ENCODE data around the gene STIP1. TPM values are rescaled to one million over a fixed set of nuclear protein-coding genes. Genes with fewer than 3 reads are reported as not detected.

Gene STIP1
- total and polyA plus RNA-seq, 10 of the 15 experiments (the other 5 are each of a cell fraction or from before 2014, with no cell fraction given): 25.2 to 291 (median 191) TPM

DNA sequence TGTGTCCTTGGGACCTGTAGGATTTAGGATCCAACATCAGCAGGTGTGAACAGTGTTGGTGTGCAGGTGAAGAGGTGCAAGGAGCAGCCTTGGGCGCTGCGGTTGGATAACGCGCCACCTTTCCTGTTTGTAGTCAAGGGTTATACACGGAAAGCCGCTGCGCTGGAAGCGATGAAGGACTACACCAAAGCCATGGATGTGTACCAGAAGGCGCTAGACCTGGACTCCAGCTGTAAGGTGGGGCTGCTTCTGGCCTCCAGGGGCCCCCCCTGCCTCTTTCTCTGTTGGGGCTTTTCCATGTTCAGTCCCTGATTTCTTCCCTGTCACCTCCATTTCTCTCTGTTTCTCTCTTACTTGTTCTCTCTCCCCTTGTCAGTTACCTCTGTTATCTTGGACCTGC is 17.0 kb downstream of the STIP1 start:
- SMC1A ChIA-PET (ENCODE audit: uncharacterized antibody, unreplicated experiment): no interaction called here
- no peak for FAIRE-seq
- H3K27me3 ChIP-seq (replicated peaks in 1 of 2; ENCODE audit: control insufficient read depth in 2 of 2, insufficient read depth in 2 of 2, low read length in 1 of 2): no peaks in the 10 kb centered on the region
- peaks cover 31 to 32% of the 10 kb centered on the region in 2 experiments for H3K36me3 ChIP-seq (ENCODE audit: control insufficient read depth in 2 of 2, insufficient read depth in 2 of 2, low read length in 1 of 2)
- CTCF ChIA-PET: interaction anchor here (8.0 to 9.7 kb wide), 2 partner anchors 42 to 100 kb away, joined by 66 to 238 read pairs; partner anchors contain the start of genes CATSPERZ, ESRRA and PPP1R14B
- H3K9ac ChIP-seq (ENCODE audit: control insufficient read depth, insufficient read depth, low read length): no peak overlapping the region
- RAD21 ChIA-PET (ENCODE audit: unreplicated experiment): no interaction called here
- H3K4me2 ChIP-seq (ENCODE audit: control insufficient read depth, insufficient read depth): no peak overlapping the region
- 100% methylated on average over 9 of the region's 9 CpGs for WGBS (ENCODE audit: insufficient coverage, insufficient replicate concordance, low lambda C conversion rate, missing lambda C conversion rate)
- H3K9me3 ChIP-seq (replicated peaks; ENCODE audit: control insufficient read depth, insufficient read depth, low read length): no peaks in the 10 kb centered on the region
- TF ChIP-seq NFYA (IDR thresholded peaks at IDR 0.05; ENCODE audit: borderline replicate concordance, low read depth, low read length) (no peak), BCL3 (IDR thresholded peaks at IDR 0.05; ENCODE audit: borderline replicate concordance, insufficient read depth, low read depth, low read length, poor library complexity, severe bottlenecking) (no peak), HDGF (IDR thresholded peaks at IDR 0.05) (no peak), GATAD2B (conservative IDR thresholded peaks at IDR 0.05; ENCODE audit: low read depth) (no peak), JUNB (IDR thresholded peaks at IDR 0.05) (no peak), NR2F1 (conservative IDR thresholded peaks at IDR 0.05) (no peak), ZNF622 (IDR thresholded peaks at IDR 0.05) (no peak), SMC3 (IDR thresholded peaks at IDR 0.05; ENCODE audit: borderline replicate concordance, low read length) (no peak), SREBF1 (IDR thresholded peaks at IDR 0.05; ENCODE audit: low read length) (no peak), IRF5 (IDR thresholded peaks at IDR 0.05; ENCODE audit: borderline replicate concordance) (no peak), PAX5 (IDR thresholded peaks at IDR 0.05; ENCODE audit: borderline replicate concordance, low read depth, low read length) (no peak), RELA (IDR thresholded peaks at IDR 0.05; ENCODE audit: borderline replicate concordance, partially characterized antibody) (no peak)
- TF ChIP-seq, protein P1, sequence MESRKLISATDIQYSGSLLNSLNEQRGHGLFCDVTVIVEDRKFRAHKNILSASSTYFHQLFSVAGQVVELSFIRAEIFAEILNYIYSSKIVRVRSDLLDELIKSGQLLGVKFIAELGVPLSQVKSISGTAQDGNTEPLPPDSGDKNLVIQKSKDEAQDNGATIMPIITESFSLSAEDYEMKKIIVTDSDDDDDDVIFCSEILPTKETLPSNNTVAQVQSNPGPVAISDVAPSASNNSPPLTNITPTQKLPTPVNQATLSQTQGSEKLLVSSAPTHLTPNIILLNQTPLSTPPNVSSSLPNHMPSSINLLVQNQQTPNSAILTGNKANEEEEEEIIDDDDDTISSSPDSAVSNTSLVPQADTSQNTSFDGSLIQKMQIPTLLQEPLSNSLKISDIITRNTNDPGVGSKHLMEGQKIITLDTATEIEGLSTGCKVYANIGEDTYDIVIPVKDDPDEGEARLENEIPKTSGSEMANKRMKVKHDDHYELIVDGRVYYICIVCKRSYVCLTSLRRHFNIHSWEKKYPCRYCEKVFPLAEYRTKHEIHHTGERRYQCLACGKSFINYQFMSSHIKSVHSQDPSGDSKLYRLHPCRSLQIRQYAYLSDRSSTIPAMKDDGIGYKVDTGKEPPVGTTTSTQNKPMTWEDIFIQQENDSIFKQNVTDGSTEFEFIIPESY (IDR thresholded peaks at IDR 0.05): no peak
- TF ChIP-seq, protein P2, sequence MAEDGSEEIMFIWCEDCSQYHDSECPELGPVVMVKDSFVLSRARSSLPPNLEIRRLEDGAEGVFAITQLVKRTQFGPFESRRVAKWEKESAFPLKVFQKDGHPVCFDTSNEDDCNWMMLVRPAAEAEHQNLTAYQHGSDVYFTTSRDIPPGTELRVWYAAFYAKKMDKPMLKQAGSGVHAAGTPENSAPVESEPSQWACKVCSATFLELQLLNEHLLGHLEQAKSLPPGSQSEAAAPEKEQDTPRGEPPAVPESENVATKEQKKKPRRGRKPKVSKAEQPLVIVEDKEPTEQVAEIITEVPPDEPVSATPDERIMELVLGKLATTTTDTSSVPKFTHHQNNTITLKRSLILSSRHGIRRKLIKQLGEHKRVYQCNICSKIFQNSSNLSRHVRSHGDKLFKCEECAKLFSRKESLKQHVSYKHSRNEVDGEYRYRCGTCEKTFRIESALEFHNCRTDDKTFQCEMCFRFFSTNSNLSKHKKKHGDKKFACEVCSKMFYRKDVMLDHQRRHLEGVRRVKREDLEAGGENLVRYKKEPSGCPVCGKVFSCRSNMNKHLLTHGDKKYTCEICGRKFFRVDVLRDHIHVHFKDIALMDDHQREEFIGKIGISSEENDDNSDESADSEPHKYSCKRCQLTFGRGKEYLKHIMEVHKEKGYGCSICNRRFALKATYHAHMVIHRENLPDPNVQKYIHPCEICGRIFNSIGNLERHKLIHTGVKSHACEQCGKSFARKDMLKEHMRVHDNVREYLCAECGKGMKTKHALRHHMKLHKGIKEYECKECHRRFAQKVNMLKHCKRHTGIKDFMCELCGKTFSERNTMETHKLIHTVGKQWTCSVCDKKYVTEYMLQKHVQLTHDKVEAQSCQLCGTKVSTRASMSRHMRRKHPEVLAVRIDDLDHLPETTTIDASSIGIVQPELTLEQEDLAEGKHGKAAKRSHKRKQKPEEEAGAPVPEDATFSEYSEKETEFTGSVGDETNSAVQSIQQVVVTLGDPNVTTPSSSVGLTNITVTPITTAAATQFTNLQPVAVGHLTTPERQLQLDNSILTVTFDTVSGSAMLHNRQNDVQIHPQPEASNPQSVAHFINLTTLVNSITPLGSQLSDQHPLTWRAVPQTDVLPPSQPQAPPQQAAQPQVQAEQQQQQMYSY (CRISPR knock-in tag; IDR thresholded peaks at IDR 0.05): no peak
- H4K20me1 ChIP-seq (ENCODE audit: control insufficient read depth, insufficient read depth): no peaks in the 10 kb centered on the region
- H3K27ac ChIP-seq (ENCODE audit: control insufficient read depth, insufficient read depth): no peak overlapping the region
- no TSS peak for BruUV-seq (replicated peaks)
- DNase-seq (ENCODE audit: low read depth, low spot score): no peak
- in situ Hi-C loops (cut with MboI): loop anchor here (5.0 kb wide), 1 partner anchor 99 kb away; the partner anchor contains the start of gene CATSPERZ
- POLR2A ChIA-PET: interaction anchor here (5.8 kb wide), 1 partner anchor 100 kb away, joined by 70 read pairs; the partner anchor contains the start of genes CATSPERZ and ESRRA
- H3K4me1 ChIP-seq (ENCODE audit: control insufficient read depth, insufficient read depth, low read length): peaks cover 22% of the 10 kb centered on the region
- no peak overlapping the region for H3K4me3 ChIP-seq
- ATAC-seq: no peak
- intact Hi-C loops (cut with micrococcal nuclease; ENCODE audit: unreplicated experiment): no loop called here
- no peak overlapping the region for H2AFZ ChIP-seq (ENCODE audit: control insufficient read depth, low read depth, low read length)
- H3K79me2 ChIP-seq (ENCODE audit: control insufficient read depth, insufficient read depth, low read length): peaks cover 26% of the 10 kb centered on the region

Data from GM12878 (cell line).